Right renal pelvis (tissue), 4 donors: ENCODE results near the gene BAHCC1. TPM values are rescaled to one million over a fixed set of nuclear protein-coding genes. Genes with fewer than 3 reads are reported as not detected.

Experiments used
- DNase-seq, 4 donors: peaks; one replicate each; pipeline ENCODE4 v3.0.0-alpha.2; 2013; ENCODE audit warnings: low read depth in 4 of 4, low spot score in 3 of 4, missing footprints in 1 of 4
- polyA plus RNA-seq, 4 donors: library from polyadenylated mRNA; unstranded; fragments of 120-200 nt; gene quantifications; one replicate each; pipeline ENCODE4 v1.2.1, GENCODE V29; 2013; ENCODE audit not compliant: insufficient read length in 4 of 4

Gene BAHCC1
- polyA plus RNA-seq, 4 donors, result 16.6 to 24.7 (median 18.8) TPM

- peak in 1 of 4 donors; percentile 35 for DNase-seq
These were observed 61.5 kb downstream of the BAHCC1 start for GRCh38 chr17:81456798-81457197.

GRCh38 chr17:81457401-81457800 lies 62.1 kb downstream of the BAHCC1 start:
- no peak for DNase-seq

GRCh38 chr17:81457917-81458555 lies 62.8 kb downstream of the BAHCC1 start:
- no peak for DNase-seq

- DNase-seq, result no peak
These were observed 63.4 kb downstream of the BAHCC1 start for GRCh38 chr17:81458628-81459027.

GRCh38 chr17:81459224-81459623 lies 64.0 kb downstream of the BAHCC1 start:
- no peak for DNase-seq

- DNase-seq, result no peak
These were observed 64.6 kb downstream of the BAHCC1 start for GRCh38 chr17:81459864-81460263.

- no peak for DNase-seq
These were observed 65.7 kb downstream of the BAHCC1 start for GRCh38 chr17:81460856-81461460.

GRCh38 chr17:81461607-81462500 lies 66.6 kb downstream of the BAHCC1 start:
- no peak for DNase-seq

- DNase-seq, result no peak
These were observed 67.4 kb downstream of the BAHCC1 start for GRCh38 chr17:81462506-81463125.

- DNase-seq, result no peak
These were observed 68.2 kb downstream of the BAHCC1 start for GRCh38 chr17:81463506-81463905.

- DNase-seq, result no peak
These were observed 69.3 kb downstream of the BAHCC1 start for GRCh38 chr17:81464586-81464985.

GRCh38 chr17:81465910-81466309 lies 70.7 kb downstream of the BAHCC1 start:
- DNase-seq, result no peak

GRCh38 chr17:81466564-81467472 lies 71.6 kb downstream of the BAHCC1 start:
- no peak for DNase-seq

- DNase-seq, result no peak
These were observed 73.0 kb downstream of the BAHCC1 start for GRCh38 chr17:81468111-81468769.

GRCh38 chr17:81468770-81469121 lies 73.5 kb downstream of the BAHCC1 start:
- DNase-seq, result no peak

- no peak for DNase-seq
These were observed 74.0 kb downstream of the BAHCC1 start for GRCh38 chr17:81469266-81469665.

- no peak for DNase-seq
These were observed 75.2 kb downstream of the BAHCC1 start for GRCh38 chr17:81470270-81470943.

GRCh38 chr17:81470944-81471817 lies 75.9 kb downstream of the BAHCC1 start:
- DNase-seq, result no peak
